DMS114 treated with DMSO at 0.1 percent for 48 hours (cell line): ENCODE results near the gene SV2C.
"Not testable (repeated sequence)": the region's sequence is repeated elsewhere in the genome, so short reads cannot be mapped to it uniquely, and the experiment has no call there.

Experiments
- DNase-seq: peaks from one replicate; lab custom pipeline; 2025; ENCODE audit not compliant: unreplicated experiment; lab: John Stamatoyannopoulos, UW

The SV2C gene

GRCh38 chr5:76294573-76294972, 211.4 kb downstream of the SV2C start:
- DNase-seq, result no peak

GRCh38 chr5:76298852-76299251, 215.7 kb downstream of the SV2C start:
- DNase-seq, result no peak

GRCh38 chr5:76299592-76299991, 216.4 kb downstream of the SV2C start:
- DNase-seq, result no peak

- DNase-seq, result not testable (repeated sequence)
Observed at GRCh38 chr5:76301932-76302331, 218.7 kb downstream of the SV2C start.

GRCh38 chr5:76302661-76303060, 219.5 kb downstream of the SV2C start:
- DNase-seq, result not testable (repeated sequence)

- DNase-seq, result no peak
Observed at GRCh38 chr5:76303921-76304320, 220.7 kb downstream of the SV2C start.

GRCh38 chr5:76305269-76305668, 222.1 kb downstream of the SV2C start:
- DNase-seq, result no peak

- no peak for DNase-seq
Observed at GRCh38 chr5:76305775-76306174, 222.6 kb downstream of the SV2C start.

- DNase-seq, result no peak
Observed at GRCh38 chr5:76310208-76310607, 227.0 kb downstream of the SV2C start.

- no peak for DNase-seq
Observed at GRCh38 chr5:76312783-76313182, 229.6 kb downstream of the SV2C start.

GRCh38 chr5:76314643-76315042, 231.5 kb downstream of the SV2C start:
- no peak for DNase-seq

GRCh38 chr5:76319673-76320072, 236.5 kb downstream of the SV2C start:
- no peak for DNase-seq

- DNase-seq, result not testable (repeated sequence)
Observed at GRCh38 chr5:76323494-76323893, 240.3 kb downstream of the SV2C start.

GRCh38 chr5:76325326-76325725, 242.1 kb downstream of the SV2C start:
- no peak for DNase-seq

GRCh38 chr5:76325876-76326491, 242.8 kb downstream of the SV2C start:
- DNase-seq, result no peak

- no peak for DNase-seq
Observed at GRCh38 chr5:76326577-76327302, 243.6 kb downstream of the SV2C start.

- no peak for DNase-seq
Observed at GRCh38 chr5:76329346-76329745, 246.2 kb downstream of the SV2C start.

- DNase-seq, result no peak
Observed at GRCh38 chr5:76331126-76331525, 247.9 kb downstream of the SV2C start.

GRCh38 chr5:76332102-76332501, 248.9 kb downstream of the SV2C start:
- no peak for DNase-seq

- DNase-seq, result no peak
Observed at GRCh38 chr5:76332611-76333205, 249.5 kb downstream of the SV2C start.

- DNase-seq, result no peak
Observed at GRCh38 chr5:76333571-76333970, 250.4 kb downstream of the SV2C start.

- DNase-seq, result no peak
Observed at GRCh38 chr5:76334574-76334973, 251.4 kb downstream of the SV2C start.
